SKM-1 (cell line): ENCODE data around the gene INPP5E.

Experiments
- DNase-seq: peaks from one replicate; lab custom pipeline; 2025; ENCODE audit not compliant: unreplicated experiment; lab: John Stamatoyannopoulos, UW

The INPP5E gene

DNA sequence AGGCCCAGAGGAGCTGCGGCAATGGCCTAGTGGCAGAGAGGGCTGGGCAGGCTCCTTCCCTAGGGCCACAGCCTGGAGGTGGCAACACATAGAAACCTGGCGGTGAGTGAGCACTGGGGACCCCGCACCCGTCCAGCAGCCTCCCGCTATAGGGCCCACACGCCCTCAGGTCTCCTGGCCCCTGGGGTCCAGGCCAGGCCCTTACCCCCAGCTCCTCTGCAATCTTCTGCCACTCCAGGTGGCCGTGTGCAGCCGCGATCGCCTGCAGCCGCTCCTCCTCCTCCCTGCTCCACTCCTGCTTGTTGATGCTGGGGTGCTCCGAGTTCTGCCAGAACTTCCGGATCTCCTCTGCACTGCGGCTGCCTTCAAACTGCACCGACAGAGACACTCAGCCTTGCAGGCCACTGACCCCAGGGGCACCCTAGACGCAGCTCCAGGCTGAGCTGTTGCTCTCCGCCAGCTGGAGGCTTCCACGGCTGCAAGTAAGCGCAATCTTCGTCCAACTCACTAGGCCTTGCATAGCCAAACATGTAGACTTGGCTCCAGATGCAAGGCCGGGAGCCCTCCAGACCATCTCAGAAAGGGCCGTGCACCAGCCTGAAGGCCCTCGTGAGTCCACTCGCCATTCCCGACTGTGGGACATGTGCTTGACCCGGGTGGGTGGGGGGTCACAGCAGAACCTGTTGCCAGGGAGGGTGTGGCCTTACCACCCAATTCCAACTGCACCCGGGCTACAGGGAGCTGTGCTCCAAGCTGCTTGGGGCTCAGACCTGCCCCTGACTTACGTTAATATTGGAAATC lies 47.7 kb downstream of the INPP5E start:
- DNase-seq: no peak

DNA sequence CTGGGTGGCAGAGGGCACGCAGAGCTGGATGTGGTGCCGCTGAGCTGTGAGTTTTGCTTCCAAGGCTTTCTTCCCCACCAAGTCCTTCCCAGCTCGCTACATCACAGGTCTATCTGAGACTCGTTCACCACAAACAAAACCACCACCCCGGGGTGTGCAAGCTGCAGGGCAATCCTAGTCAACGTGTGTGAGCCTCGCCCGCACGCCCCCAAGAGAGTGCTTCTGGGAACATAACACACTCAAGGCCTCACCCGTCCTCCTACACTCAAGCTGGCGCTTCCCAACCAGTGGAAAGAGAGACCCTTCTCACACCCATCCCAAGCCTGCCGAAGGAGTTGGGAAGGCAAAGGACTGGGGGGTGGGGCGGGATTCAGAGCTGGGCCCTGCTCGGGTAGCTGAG lies 50.2 kb downstream of the INPP5E start:
- no peak for DNase-seq

DNA sequence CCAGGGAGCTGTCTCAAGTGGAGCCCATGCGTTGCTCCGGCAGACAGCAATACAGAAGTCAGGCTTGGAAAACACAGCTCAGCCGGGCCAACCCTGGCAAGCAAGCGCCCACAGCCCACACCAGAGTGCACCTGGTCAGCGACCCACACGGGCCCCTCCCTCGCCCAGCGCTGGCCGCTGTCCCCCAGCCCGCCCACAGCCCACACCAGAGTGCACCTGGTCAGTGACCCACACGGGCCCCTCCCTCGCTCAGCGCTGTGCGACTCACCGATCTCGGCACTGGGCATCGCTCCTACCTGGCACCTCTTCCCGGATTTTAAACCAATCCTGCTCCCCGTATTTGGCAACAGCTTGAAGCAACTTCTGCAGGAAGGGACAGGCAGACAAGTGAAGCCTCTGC lies 52.4 kb downstream of the INPP5E start:
- DNase-seq: no peak

DNA sequence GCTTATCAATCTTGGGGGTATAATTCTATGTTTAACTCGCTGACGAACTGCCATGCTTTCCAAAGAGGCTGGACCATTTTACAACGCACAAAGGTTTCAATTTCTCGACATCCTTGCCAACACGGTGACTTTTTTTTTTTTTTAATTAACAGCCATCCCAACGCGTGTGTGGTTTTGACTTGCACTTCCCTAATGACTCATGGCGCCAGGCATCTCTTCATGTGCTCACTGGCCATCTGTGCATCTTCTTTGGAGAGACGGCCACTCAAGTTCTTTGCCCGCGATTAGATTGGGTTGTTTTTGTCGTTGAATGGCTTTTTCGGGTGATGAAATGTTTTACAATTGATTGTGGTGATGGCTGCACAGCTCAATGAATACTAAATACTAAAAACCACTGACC lies 53.6 kb downstream of the INPP5E start:
- no peak for DNase-seq

DNA sequence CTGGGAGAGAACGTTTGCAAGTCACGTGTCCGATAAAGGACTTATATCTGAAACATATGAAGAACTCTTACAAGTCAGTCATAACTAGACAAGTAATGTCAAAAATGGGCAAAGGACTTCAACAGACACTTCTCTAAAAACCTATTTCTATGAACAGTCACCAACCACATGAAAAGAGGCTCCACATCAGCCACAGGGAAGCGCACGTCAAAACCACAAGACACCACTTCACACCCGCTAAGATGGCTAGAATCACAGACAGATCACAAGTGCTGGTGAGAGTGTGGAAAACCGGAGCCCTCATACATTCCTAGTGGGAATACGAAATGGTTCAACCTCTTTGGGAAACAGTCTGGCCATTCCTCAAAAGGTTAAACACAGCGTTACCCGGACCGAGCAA lies 54.6 kb downstream of the INPP5E start:
- DNase-seq: no peak

DNA sequence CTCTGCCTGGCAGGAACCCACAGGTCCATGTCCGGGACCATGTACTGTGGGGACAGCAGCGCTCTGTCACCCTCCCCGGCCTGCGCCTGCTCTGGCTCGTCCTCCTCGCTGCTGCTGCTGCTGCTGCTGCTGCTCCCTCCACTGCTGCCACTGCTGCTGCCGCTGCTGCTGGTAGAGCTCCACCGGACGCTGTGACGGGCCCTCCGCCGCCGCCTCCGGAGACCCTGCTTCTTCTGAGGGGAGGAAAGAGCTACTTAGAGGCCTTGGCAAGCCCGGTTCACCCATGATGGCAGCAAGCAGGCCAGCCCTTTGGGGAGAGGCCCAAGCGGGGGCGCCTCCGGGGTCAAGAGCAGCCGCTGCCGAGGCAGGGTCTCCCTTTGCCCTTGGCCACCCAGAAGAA lies 56.2 kb downstream of the INPP5E start:
- no peak for DNase-seq

DNA sequence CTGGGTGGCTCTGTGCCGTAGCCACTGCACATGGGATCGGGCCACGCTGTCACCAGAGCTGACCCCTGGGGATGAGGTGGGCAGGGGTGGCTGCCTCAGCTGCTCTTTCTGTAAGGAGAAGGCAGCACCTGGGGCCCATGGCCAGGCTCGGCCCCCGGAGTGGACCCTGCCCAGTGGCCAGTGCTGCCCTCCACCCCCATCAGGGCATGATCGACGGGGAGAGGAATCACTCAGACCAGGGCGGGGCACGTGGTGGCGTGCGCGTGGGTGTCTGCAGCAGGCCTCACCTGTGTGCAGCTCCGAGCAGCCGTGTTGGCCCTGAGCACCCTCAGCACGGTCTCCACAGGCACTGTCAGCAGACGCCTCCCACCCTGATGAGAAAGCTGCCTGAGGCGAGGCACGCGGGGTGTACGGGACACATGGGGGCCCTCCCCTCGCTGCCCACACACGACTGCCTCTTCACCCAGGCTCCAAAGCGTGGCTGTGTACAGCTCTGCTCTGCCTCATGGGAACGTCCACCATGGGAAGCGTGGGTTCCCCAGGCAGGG lies 57.6 kb downstream of the INPP5E start:
- no peak for DNase-seq

DNA sequence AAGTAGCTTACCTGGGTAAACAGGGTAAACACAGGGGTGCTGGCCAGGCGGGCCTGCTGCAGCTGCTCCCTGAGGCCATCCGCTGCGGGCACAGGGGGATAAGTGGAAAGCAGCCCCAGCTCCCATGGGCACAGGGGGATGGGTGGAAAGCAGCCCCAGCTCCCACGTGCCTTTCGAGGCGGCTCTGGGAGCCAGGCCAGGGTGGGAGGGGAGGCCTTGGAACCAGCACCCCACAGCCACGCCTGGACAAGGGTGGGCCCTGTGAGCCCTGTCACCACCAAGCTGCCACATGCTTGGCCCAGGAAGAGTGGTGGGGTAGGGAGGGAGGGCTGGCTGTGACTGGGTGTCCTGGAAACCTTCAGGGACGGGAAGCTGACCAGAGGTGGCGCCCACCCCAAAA lies 58.3 kb downstream of the INPP5E start:
- no peak for DNase-seq

DNA sequence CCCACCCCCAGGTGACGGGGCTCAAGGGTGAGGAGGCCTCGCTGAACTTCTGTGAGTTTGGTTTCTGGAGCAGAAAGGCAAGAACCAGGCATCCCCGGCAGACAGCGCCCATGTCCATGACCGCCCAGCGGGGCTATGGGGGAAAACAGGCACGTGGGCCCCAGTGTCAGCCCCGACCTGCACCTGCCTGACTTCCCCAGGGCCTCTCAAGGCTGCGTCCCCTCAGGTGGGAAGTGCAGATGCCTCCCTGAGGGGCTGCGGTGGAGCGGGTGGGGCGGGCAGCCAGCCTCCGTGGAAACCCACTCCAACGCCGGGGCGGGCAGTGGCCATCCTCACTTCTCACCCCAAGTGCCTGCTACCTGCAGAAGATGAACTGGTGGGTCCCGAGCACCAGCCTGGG lies 59.3 kb downstream of the INPP5E start:
- no peak for DNase-seq

DNA sequence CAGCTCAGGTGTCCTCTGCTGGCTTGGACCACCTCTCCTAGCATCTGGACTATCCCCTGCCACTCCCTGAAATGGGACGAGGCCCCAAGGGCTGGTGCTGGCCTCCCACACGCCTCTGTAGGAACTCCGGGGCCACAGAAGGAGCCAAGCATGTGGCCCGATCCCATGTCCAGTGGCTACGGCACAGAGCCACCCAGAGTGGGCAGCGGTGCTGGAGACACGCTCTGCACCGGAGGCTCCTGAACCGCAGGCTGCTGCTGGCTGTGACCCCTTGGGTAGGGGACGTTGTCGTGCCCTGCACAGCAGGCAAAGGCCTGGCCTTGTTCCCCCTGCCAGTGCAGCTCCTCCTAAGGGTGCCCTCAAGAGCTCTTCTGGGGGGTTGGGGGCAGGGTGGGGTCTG lies 59.8 kb downstream of the INPP5E start:
- DNase-seq: no peak

DNA sequence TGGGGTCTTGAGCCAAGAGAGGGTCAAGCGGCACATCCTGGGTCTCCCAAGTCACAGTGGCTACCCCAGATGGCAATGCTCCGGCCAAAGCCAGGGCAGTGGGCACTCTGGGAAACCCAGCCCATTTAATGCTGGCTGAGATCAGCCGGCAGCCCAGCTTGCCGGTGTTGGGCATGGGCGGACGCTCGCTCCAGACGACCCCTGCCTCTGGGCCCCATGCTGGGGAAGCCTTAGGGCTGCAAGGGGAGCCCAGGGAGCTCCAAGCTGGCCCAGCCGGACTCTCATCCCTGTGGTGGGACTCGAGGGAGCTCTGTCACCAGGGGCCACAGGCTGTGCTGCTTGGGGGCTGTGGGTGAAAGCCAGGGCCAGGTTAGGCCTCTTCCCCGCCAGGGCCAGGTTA lies 60.2 kb downstream of the INPP5E start:
- no peak for DNase-seq

DNA sequence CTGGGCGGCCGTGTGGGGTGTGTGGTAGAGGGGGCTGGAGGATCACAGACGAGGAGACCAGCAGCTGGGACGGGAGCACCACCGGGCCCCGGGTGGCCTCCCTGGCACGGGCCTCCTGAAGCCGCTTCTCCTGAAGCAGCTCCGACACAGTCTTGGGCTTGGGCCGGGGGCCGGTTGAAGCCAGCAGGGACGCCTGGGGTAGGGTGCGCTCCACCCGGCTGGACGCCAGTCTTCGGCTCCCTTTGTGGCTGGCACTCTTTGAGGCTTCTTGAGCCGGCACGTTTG lies 60.7 kb downstream of the INPP5E start:
- no peak for DNase-seq
